ENCODE measurements around the gene CAT. TPM values are rescaled to one million over a fixed set of nuclear protein-coding genes. Genes with fewer than 3 reads are reported as not detected.

CAT gene
- total and polyA plus RNA-seq, 9 of the 15 experiments (the other 6 are each of a cell fraction or from before 2014, with no cell fraction given): 86.7 to 183 (median 114) TPM

DNA sequence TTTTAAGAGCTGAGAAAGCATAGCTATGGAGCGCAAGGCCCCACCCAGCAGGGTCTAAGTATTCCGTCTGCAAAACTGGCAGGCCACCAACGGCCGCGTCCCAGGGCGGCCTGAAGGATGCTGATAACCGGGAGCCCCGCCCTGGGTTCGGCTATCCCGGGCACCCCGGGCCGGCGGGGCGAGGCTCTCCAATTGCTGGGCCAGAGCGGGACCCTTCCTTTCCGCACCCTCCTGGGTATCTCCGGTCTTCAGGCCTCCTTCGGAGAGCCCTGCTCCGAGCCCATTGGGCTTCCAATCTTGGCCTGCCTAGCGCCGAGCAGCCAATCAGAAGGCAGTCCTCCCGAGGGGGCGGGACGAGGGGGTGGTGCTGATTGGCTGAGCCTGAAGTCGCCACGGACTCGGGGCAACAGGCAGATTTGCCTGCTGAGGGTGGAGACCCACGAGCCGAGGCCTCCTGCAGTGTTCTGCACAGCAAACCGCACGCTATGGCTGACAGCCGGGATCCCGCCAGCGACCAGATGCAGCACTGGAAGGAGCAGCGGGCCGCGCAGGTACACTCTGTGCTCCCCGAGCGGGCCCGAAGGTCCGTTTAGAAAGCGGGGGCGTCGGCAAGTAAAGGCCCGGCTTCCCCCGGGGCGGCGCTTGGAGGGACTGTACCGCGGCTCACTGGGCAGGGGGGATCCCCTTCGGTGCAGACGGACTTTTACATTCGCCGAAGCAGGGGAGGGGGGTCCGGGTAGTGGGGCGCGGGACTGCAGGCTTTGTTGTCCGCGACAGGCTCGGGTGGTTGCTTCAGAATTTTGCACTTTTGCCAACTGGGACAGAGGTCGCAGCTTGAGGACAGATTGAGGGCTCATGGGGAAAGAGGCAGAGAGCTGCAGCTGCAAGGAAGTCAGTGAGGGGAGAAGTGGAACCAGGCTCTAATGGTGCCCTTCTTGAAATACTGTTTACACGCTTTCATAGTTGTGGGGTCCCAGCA is at the start of gene CAT (continued):
- TF ChIP-seq, protein P1, sequence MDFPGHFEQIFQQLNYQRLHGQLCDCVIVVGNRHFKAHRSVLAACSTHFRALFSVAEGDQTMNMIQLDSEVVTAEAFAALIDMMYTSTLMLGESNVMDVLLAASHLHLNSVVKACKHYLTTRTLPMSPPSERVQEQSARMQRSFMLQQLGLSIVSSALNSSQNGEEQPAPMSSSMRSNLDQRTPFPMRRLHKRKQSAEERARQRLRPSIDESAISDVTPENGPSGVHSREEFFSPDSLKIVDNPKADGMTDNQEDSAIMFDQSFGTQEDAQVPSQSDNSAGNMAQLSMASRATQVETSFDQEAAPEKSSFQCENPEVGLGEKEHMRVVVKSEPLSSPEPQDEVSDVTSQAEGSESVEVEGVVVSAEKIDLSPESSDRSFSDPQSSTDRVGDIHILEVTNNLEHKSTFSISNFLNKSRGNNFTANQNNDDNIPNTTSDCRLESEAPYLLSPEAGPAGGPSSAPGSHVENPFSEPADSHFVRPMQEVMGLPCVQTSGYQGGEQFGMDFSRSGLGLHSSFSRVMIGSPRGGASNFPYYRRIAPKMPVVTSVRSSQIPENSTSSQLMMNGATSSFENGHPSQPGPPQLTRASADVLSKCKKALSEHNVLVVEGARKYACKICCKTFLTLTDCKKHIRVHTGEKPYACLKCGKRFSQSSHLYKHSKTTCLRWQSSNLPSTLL (IDR thresholded peaks at IDR 0.05): no peak
- no peak for TF ChIP-seq SMARCA5 (IDR thresholded peaks at IDR 0.05)
- no peak for TF ChIP-seq U2AF1 (optimal IDR thresholded peaks at IDR 0.05; ENCODE audit: low read depth, low read length)
- peak; percentile 95 for TF ChIP-seq ZFX (CRISPR knock-in tag; IDR thresholded peaks at IDR 0.05)
- TF ChIP-seq, protein P2, sequence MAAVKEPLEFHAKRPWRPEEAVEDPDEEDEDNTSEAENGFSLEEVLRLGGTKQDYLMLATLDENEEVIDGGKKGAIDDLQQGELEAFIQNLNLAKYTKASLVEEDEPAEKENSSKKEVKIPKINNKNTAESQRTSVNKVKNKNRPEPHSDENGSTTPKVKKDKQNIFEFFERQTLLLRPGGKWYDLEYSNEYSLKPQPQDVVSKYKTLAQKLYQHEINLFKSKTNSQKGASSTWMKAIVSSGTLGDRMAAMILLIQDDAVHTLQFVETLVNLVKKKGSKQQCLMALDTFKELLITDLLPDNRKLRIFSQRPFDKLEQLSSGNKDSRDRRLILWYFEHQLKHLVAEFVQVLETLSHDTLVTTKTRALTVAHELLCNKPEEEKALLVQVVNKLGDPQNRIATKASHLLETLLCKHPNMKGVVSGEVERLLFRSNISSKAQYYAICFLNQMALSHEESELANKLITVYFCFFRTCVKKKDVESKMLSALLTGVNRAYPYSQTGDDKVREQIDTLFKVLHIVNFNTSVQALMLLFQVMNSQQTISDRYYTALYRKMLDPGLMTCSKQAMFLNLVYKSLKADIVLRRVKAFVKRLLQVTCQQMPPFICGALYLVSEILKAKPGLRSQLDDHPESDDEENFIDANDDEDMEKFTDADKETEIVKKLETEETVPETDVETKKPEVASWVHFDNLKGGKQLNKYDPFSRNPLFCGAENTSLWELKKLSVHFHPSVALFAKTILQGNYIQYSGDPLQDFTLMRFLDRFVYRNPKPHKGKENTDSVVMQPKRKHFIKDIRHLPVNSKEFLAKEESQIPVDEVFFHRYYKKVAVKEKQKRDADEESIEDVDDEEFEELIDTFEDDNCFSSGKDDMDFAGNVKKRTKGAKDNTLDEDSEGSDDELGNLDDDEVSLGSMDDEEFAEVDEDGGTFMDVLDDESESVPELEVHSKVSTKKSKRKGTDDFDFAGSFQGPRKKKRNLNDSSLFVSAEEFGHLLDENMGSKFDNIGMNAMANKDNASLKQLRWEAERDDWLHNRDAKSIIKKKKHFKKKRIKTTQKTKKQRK (IDR thresholded peaks at IDR 0.05; ENCODE audit: borderline replicate concordance, low read depth, low read length): no peak
- TF ChIP-seq RBBP5 (IDR thresholded peaks at IDR 0.05; ENCODE audit: borderline replicate concordance, insufficient read depth, low read length, poor library complexity, severe bottlenecking): peak; percentile 96
- TF ChIP-seq ZNF717 (CRISPR knock-in tag; IDR thresholded peaks at IDR 0.05): no peak
- no peak for TF ChIP-seq TEAD2 (tag; IDR thresholded peaks at IDR 0.05)
- no peak for TF ChIP-seq POLR2H (tag; IDR thresholded peaks at IDR 0.05; ENCODE audit: low read depth)
- TF ChIP-seq GTF2F1 (IDR thresholded peaks at IDR 0.05; ENCODE audit: low read depth, low read length): no peak
- peak; percentile 63; the same call in 1 of the 2 replicates for TF ChIP-seq HLTF (IDR thresholded peaks at IDR 0.05)
- no peak; the same call in 1 of the 2 replicates for TF ChIP-seq MYBL2 (IDR thresholded peaks at IDR 0.05; ENCODE audit: low read depth)
- no peak for TF ChIP-seq MYBL2 (CRISPR knock-in tag; IDR thresholded peaks at IDR 0.05; ENCODE audit: borderline replicate concordance)
- no peak for TF ChIP-seq ZNF311 (CRISPR knock-in tag; IDR thresholded peaks at IDR 0.05)
- no peak for TF ChIP-seq BRCA1 (IDR thresholded peaks at IDR 0.05)
- TF ChIP-seq BRCA1 (CRISPR knock-in tag; IDR thresholded peaks at IDR 0.05): no peak
- TF ChIP-seq BDP1 (IDR thresholded peaks at IDR 0.05; ENCODE audit: insufficient read depth, insufficient read length): no peak
- TF ChIP-seq, protein P3, sequence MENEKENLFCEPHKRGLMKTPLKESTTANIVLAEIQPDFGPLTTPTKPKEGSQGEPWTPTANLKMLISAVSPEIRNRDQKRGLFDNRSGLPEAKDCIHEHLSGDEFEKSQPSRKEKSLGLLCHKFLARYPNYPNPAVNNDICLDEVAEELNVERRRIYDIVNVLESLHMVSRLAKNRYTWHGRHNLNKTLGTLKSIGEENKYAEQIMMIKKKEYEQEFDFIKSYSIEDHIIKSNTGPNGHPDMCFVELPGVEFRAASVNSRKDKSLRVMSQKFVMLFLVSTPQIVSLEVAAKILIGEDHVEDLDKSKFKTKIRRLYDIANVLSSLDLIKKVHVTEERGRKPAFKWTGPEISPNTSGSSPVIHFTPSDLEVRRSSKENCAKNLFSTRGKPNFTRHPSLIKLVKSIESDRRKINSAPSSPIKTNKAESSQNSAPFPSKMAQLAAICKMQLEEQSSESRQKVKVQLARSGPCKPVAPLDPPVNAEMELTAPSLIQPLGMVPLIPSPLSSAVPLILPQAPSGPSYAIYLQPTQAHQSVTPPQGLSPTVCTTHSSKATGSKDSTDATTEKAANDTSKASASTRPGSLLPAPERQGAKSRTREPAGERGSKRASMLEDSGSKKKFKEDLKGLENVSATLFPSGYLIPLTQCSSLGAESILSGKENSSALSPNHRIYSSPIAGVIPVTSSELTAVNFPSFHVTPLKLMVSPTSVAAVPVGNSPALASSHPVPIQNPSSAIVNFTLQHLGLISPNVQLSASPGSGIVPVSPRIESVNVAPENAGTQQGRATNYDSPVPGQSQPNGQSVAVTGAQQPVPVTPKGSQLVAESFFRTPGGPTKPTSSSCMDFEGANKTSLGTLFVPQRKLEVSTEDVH (IDR thresholded peaks at IDR 0.05; ENCODE audit: low read depth, partially characterized antibody): no peak
- no peak for TF ChIP-seq ZBTB8A (IDR thresholded peaks at IDR 0.05; ENCODE audit: partially characterized antibody)
- TF ChIP-seq TAF9B (IDR thresholded peaks at IDR 0.05; ENCODE audit: partially characterized antibody): peak; percentile 66
- TF ChIP-seq ARID1B (IDR thresholded peaks at IDR 0.05): peak; percentile 96
